CD4-positive, alpha-beta T cell (primary cell): Measurements from ENCODE around the gene ADAMTS17. TPM values are rescaled to one million over a fixed set of nuclear protein-coding genes. Genes with fewer than 3 reads are reported as not detected.

ENCODE experiments used
- ATAC-seq: fragments of 200-7000 bp; cut with Tn5 transposase; one replicate; pipeline ENCODE4 v1.10.0; 2022; ENCODE audit warnings: mild to moderate bottlenecking; ENCODE audit not compliant: poor library complexity
- CTCF ChIA-PET: fragments of 350-600 bp; sonication (Branson Sonifier 250); formaldehyde crosslinking; loops from one replicate; lab custom pipeline; 2021; ENCODE audit warnings: antibody characterized with exemption, inconsistent platforms; lab: Charles Lee
- POLR2A ChIA-PET: fragments of 350-600 bp; sonication (Branson Sonifier 250); formaldehyde crosslinking; loops from one replicate; lab custom pipeline; 2021; ENCODE audit warnings: antibody characterized with exemption, inconsistent platforms; lab: Charles Lee
- DNase-seq, 14 experiments: peaks; one replicate each; pipeline ENCODE4 v3.0.0-alpha.2; 2013 to 2020; ENCODE audit warnings: mixed read lengths in 2 of 14
- H3K27ac ChIP-seq, 2 donors: one replicate each; pipeline versions ENCODE4 v1.5.1 to v1.7.0; 2013; ENCODE audit warnings: low read length in 2 of 2, low read depth in 1 of 2, mild to moderate bottlenecking in 1 of 2
- H3K27me3 ChIP-seq, 2 experiments: 1 replicate in 1 of 2; 2 replicates in 1 of 2; pipeline versions ENCODE4 v1.6.1 to v1.7.0; 2013; ENCODE audit warnings: low read length in 2 of 2, control low read depth in 1 of 2, mild to moderate bottlenecking in 1 of 2, moderate library complexity in 1 of 2; ENCODE audit not compliant: insufficient read depth in 2 of 2, control insufficient read depth in 1 of 2
- H3K36me3 ChIP-seq: one replicate; pipeline ENCODE4 v1.6.1; 2013; ENCODE audit warnings: low read length, control low read depth; ENCODE audit not compliant: insufficient read depth
- H3K4me1 ChIP-seq: one replicate; pipeline ENCODE4 v1.6.1; 2013; ENCODE audit warnings: low read length, control low read depth; ENCODE audit not compliant: insufficient read depth
- H3K4me3 ChIP-seq: one replicate; pipeline ENCODE4 v1.5.1; 2013; ENCODE audit warnings: mild to moderate bottlenecking, low read length, moderate library complexity
- H3K9me3 ChIP-seq, 2 experiments: 1 replicate in 1 of 2; 2 replicates in 1 of 2; pipeline versions ENCODE4 v1.6.1 to v1.7.0; 2013; ENCODE audit warnings: low read length in 2 of 2, mild to moderate bottlenecking in 2 of 2, control low read depth in 1 of 2, moderate library complexity in 1 of 2; ENCODE audit not compliant: control insufficient read depth in 1 of 2, insufficient read depth in 1 of 2
- H3K27ac Mint-ChIP-seq: one replicate; pipeline ENCODE4 v1.8.0; 2020; ENCODE audit warnings: mixed read lengths
- H3K27me3 Mint-ChIP-seq: one replicate; pipeline ENCODE4 v1.8.0; 2021; ENCODE audit warnings: mixed read lengths
- H3K36me3 Mint-ChIP-seq: one replicate; pipeline ENCODE4 v1.8.0; 2021; ENCODE audit warnings: low read depth, mixed read lengths
- H3K4me1 Mint-ChIP-seq: one replicate; pipeline ENCODE4 v1.8.0; 2021; ENCODE audit warnings: low read depth, mixed read lengths
- H3K4me3 Mint-ChIP-seq: one replicate; pipeline ENCODE4 v1.8.0; 2020; ENCODE audit warnings: mild to moderate bottlenecking, mixed read lengths
- H3K9me3 Mint-ChIP-seq: one replicate; pipeline ENCODE4 v1.8.0; 2020; ENCODE audit warnings: mixed read lengths
- intact Hi-C, 2 experiments: fragments of 100-400 bp; cut with DNase I in 1 of 2; cut with micrococcal nuclease in 1 of 2; formaldehyde crosslinking; loops; one replicate each; pipeline versions ENCODE4 v1.15.1 to v1.9.0; 2023 to 2025; cut with DNase I, micrococcal nuclease
- total RNA-seq, 174 experiments: library from RNA in 2 of 174; stranded (reverse) in 2 of 174; gene quantifications; one replicate each; pipeline ENCODE4 v1.2.3 and lab custom pipeline; 2021 to 2026
- TF ChIP-seq, protein P1 (sequence below): fragments of 200-600 bp; IDR thresholded peaks from one replicate; pipeline ENCODE4 v1.8.0; 2022; ENCODE audit warnings: antibody characterized with exemption, mild to moderate bottlenecking

Gene ADAMTS17
- total RNA-seq, 2 experiments from 2014 or later, result 9.9 to 13.2 TPM

- Histone ChIP-seq H3K9me3 (no peaks in the 10 kb centered on the region), H3K4me3 (no peak overlapping the region), H3K36me3 (no peaks in the 10 kb centered on the region), H3K27ac (no peak overlapping the region), H3K27me3 (no peaks in the 10 kb centered on the region), H3K4me1 (peaks cover 21% of the 10 kb centered on the region)
- Mint-ChIP-seq H3K4me1 (peaks cover 34% of the 10 kb centered on the region), H3K27me3 (no peaks in the 10 kb centered on the region), H3K4me3 (no peak overlapping the region), H3K36me3 (no peaks in the 10 kb centered on the region), H3K9me3 (no peaks in the 10 kb centered on the region), H3K27ac (no peak overlapping the region)
- POLR2A ChIA-PET, result no interaction called here
- ATAC-seq (no peak), DNase-seq (no peak)
- intact Hi-C loops, result loop anchor here in 1 of 2 experiments (10.0 kb wide), 1 partner anchor 55 kb away; no protein-coding TSS in a partner anchor
- CTCF ChIA-PET, result no interaction called here
- TF ChIP-seq, protein P1, sequence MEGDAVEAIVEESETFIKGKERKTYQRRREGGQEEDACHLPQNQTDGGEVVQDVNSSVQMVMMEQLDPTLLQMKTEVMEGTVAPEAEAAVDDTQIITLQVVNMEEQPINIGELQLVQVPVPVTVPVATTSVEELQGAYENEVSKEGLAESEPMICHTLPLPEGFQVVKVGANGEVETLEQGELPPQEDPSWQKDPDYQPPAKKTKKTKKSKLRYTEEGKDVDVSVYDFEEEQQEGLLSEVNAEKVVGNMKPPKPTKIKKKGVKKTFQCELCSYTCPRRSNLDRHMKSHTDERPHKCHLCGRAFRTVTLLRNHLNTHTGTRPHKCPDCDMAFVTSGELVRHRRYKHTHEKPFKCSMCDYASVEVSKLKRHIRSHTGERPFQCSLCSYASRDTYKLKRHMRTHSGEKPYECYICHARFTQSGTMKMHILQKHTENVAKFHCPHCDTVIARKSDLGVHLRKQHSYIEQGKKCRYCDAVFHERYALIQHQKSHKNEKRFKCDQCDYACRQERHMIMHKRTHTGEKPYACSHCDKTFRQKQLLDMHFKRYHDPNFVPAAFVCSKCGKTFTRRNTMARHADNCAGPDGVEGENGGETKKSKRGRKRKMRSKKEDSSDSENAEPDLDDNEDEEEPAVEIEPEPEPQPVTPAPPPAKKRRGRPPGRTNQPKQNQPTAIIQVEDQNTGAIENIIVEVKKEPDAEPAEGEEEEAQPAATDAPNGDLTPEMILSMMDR, result no peak
These were observed 232.2 kb downstream of the ADAMTS17 start for GRCh38 chr15:100109486-100110035.

- H3K4me1 Mint-ChIP-seq, result peaks cover 29% of the 10 kb centered on the region
- no peak overlapping the region for H3K4me3 ChIP-seq
- no peak overlapping the region for H3K27ac Mint-ChIP-seq
- no peak for ATAC-seq
- no peaks in the 10 kb centered on the region for H3K36me3 ChIP-seq
- peaks cover 21% of the 10 kb centered on the region for H3K4me1 ChIP-seq
- H3K27me3 ChIP-seq, result no peaks in the 10 kb centered on the region
- intact Hi-C loops, result loop anchor here in 1 of 2 experiments (10.0 kb wide), 1 partner anchor 54 kb away; no protein-coding TSS in a partner anchor
- TF ChIP-seq, protein P1, result no peak
- no peaks in the 10 kb centered on the region for H3K9me3 ChIP-seq
- ChIA-PET POLR2A (no interaction called here), CTCF (no interaction called here)
- no peaks in the 10 kb centered on the region for H3K36me3 Mint-ChIP-seq
- H3K4me3 Mint-ChIP-seq, result no peak overlapping the region
- no peaks in the 10 kb centered on the region for H3K9me3 Mint-ChIP-seq
- H3K27ac ChIP-seq, result no peak overlapping the region
- H3K27me3 Mint-ChIP-seq, result no peaks in the 10 kb centered on the region
- DNase-seq, result no peak
These were observed 232.9 kb downstream of the ADAMTS17 start for GRCh38 chr15:100108846-100109245.

DNA sequence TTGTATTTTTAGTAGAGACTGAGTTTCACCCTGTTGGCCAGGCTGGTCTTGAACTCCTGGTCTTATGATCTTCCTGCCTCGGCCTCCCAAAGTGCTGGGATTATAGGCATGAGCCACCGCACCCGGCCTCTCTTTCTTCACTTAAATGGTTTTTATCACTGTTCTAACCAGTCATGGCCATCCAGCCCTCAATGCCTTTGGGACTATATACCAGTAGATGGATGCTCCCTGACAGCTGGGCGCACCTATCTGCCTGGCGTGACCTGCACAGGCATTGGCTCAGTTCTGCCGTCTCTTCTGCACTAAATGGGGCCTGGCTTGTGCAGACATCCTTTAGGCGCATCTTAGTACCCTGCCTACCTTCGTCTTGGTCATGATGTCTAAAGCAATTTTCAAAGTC is 233.4 kb downstream of the ADAMTS17 start:
- Mint-ChIP-seq H3K9me3 (no peaks in the 10 kb centered on the region), H3K4me3 (no peak overlapping the region), H3K4me1 (peaks cover 29% of the 10 kb centered on the region), H3K27ac (no peak overlapping the region), H3K36me3 (no peaks in the 10 kb centered on the region), H3K27me3 (no peaks in the 10 kb centered on the region)
- H3K27ac ChIP-seq, result no peak overlapping the region
- CTCF ChIA-PET, result no interaction called here
- H3K27me3 ChIP-seq, result no peaks in the 10 kb centered on the region
- DNase-seq (no peak), ATAC-seq (no peak)
- H3K36me3 ChIP-seq, result no peaks in the 10 kb centered on the region
- H3K4me1 ChIP-seq, result peaks cover 21% of the 10 kb centered on the region
- TF ChIP-seq, protein P1, result no peak
- no peaks in the 10 kb centered on the region for H3K9me3 ChIP-seq
- intact Hi-C loops, result loop anchor here in 1 of 2 experiments (10.0 kb wide), 1 partner anchor 54 kb away; no protein-coding TSS in a partner anchor
- POLR2A ChIA-PET, result no interaction called here
- H3K4me3 ChIP-seq, result no peak overlapping the region
